Ovary (tissue), 9 donors: Measurements from ENCODE around the gene TMEM61. TPM values are rescaled to one million over a fixed set of nuclear protein-coding genes. Genes with fewer than 3 reads are reported as not detected.
A peak's percentile ranks its signal among the peaks of the same experiment; 100 is the strongest.
"Not testable (repeated sequence)": the region's sequence is repeated elsewhere in the genome, so short reads cannot be mapped to it uniquely, and the experiment has no call there.

ENCODE experiments used
- DNase-seq, 5 donors: peaks; one replicate each; pipeline ENCODE4 v3.0.0-alpha.2; 2019 to 2020
- H3K27ac ChIP-seq, 2 donors: fragments of 200-600 bp; one replicate each; pipeline versions ENCODE4 v1.5.1 to v1.8.0; 2019 to 2022
- H3K27me3 ChIP-seq: fragments of 200-600 bp; one replicate; pipeline ENCODE4 v1.8.0; 2022
- H3K36me3 ChIP-seq: fragments of 200-600 bp; sonication (generic); one replicate; pipeline ENCODE4 v1.5.1; 2019
- H3K4me1 ChIP-seq: one replicate; pipeline ENCODE4 v1.8.1; 2013; ENCODE audit warnings: mild to moderate bottlenecking, moderate library complexity; ENCODE audit not compliant: insufficient read depth
- H3K4me3 ChIP-seq: fragments of 200-600 bp; sonication (generic); one replicate; pipeline ENCODE4 v1.5.1; 2017
- H3K9me3 ChIP-seq, 2 donors: fragments of 200-600 bp in 1 of 2; sonication (generic) in 1 of 2; one replicate each; pipeline versions ENCODE4 v1.5.1 to v1.8.1; 2013 to 2019; ENCODE audit warnings: mild to moderate bottlenecking in 1 of 2, moderate library complexity in 1 of 2
- CTCF ChIP-seq, 3 donors: fragments of 450-650 bp in 2 of 3; fragments of 200-600 bp in 1 of 3; IDR thresholded peaks; one replicate each; pipeline versions ENCODE4 v1.5.1 to v1.8.0; 2016 to 2022; ENCODE audit warnings: antibody characterized with exemption in 3 of 3, mild to moderate bottlenecking in 1 of 3
- EP300 ChIP-seq: sonication (generic); formaldehyde crosslinking; IDR thresholded peaks from one replicate; pipeline ENCODE4 v1.6.1; 2017; ENCODE audit warnings: antibody characterized with exemption
- POLR2A ChIP-seq: fragments of 450-650 bp; IDR thresholded peaks from one replicate; pipeline ENCODE4 v1.6.1; 2017; ENCODE audit warnings: antibody characterized with exemption, mild to moderate bottlenecking, moderate library complexity
- WGBS, 3 donors: extraction: QIAGEN DNeasy Blood & Tissue Kit in 1 of 3; methylation state at CpG; one replicate each; pipeline versions ENCODE4 v1.1.5 to v1.1.7; 2013 to 2017; 5-methylcytosine and 5-hydroxymethylcytosine counted together
- intact Hi-C, 4 donors: fragments of 100-400 bp; cut with DNase I; formaldehyde crosslinking; loops; one replicate each; pipeline versions ENCODE4 v1.11.0 to v1.15.1; 2022 to 2023
- polyA plus RNA-seq, 2 donors: library from polyadenylated mRNA; stranded (reverse); fragments of 200-250 nt in 1 of 2; fragments of 350-450 nt in 1 of 2; fragmentation: Illumina TruSeq in 1 of 2; extraction: RNeasy Lipid Tissue Mini Kit (QIAGEN cat#74804) in 1 of 2; gene quantifications; one replicate each; pipeline ENCODE4 v1.2.3, GENCODE V29; 2013 to 2014
- total RNA-seq, 7 donors: library from RNA; depleted of rRNA in 2 of 7; stranded (reverse); fragments of >200 nt in 2 of 7; fragmentation: NEBNext Ultra II Directional in 3 of 7; extraction: Animal tissue kit (Norgen Biotek cat#: 25700) in 3 of 7; gene quantifications; one replicate each; pipeline versions ENCODE4 v1.1.0 to v1.2.4, GENCODE V29; 2016 to 2023
- donor health status: DM: no; HTN: no; CAD: no; lungs with moderate emphysema.
- donor health status: DM: no; HTN: no; CAD: no.
- donor health status: Bipolar disorder and iron deficiency.
- donor health status: DM: yes; HTN: yes; CAD: no.
- donor health status: DM: no; HTN: no; CAD: no.
- donor health status: DM: yes; HTN: yes; CAD: no.

TMEM61 gene
- total and polyA plus RNA-seq, 9 donors = 0.22 to 2.9 (median 0.61) TPM; not detected in 3

GRCh38 chr1:55015123-55015522, 34.7 kb downstream of the TMEM61 start:
- Histone ChIP-seq H3K9me3 (no peaks in the 10 kb centered on the region), H3K36me3 (no peaks in the 10 kb centered on the region), H3K4me1 (no peaks in the 10 kb centered on the region), H3K27me3 (no peaks in the 10 kb centered on the region), H3K4me3 (no peak overlapping the region), H3K27ac (no peak overlapping the region)
- 73 to 83% (median 76%) methylated on average over 5 of the region's 5 CpGs for WGBS, 3 donors
- no peak for DNase-seq
- intact Hi-C loops = no loop called here
- TF ChIP-seq EP300 (no peak), CTCF (IDR thresholded peaks at IDR 0.05) (no peak), POLR2A (no peak)

GRCh38 chr1:55015731-55016620, 35.5 kb downstream of the TMEM61 start:
- 52 to 55% (median 53%) methylated on average over 12 of the region's 12 CpGs for WGBS, 3 donors
- H3K27ac ChIP-seq = no peak overlapping the region
- intact Hi-C loops = no loop called here
- no peak for DNase-seq
- H3K36me3 ChIP-seq = no peaks in the 10 kb centered on the region
- no peak overlapping the region for H3K4me3 ChIP-seq
- TF ChIP-seq POLR2A (no peak), EP300 (no peak), CTCF (IDR thresholded peaks at IDR 0.05) (no peak)
- H3K27me3 ChIP-seq = no peaks in the 10 kb centered on the region
- H3K9me3 ChIP-seq = no peaks in the 10 kb centered on the region
- no peaks in the 10 kb centered on the region for H3K4me1 ChIP-seq

GRCh38 chr1:55018395-55018794, 38.0 kb downstream of the TMEM61 start:
- intact Hi-C loops = no loop called here
- H3K27ac ChIP-seq = no peak overlapping the region
- H3K9me3 ChIP-seq = no peaks in the 10 kb centered on the region
- WGBS, 3 donors = 63 to 76% (median 66%) methylated on average over 9 of the region's 9 CpGs
- no peak for DNase-seq
- H3K4me3 ChIP-seq = no peak overlapping the region
- no peaks in the 10 kb centered on the region for H3K4me1 ChIP-seq
- H3K36me3 ChIP-seq = no peaks in the 10 kb centered on the region
- no peak for TF ChIP-seq CTCF (IDR thresholded peaks at IDR 0.05)
- no peak for TF ChIP-seq EP300
- TF ChIP-seq POLR2A = no peak
- no peaks in the 10 kb centered on the region for H3K27me3 ChIP-seq

- H3K9me3 ChIP-seq = no peaks in the 10 kb centered on the region
- H3K27me3 ChIP-seq = no peaks in the 10 kb centered on the region
- no peak for TF ChIP-seq POLR2A
- no peak for TF ChIP-seq EP300
- TF ChIP-seq CTCF (IDR thresholded peaks at IDR 0.05) = peak in 2 of 3 donors; percentile 19
- H3K4me1 ChIP-seq = no peaks in the 10 kb centered on the region
- intact Hi-C loops = no loop called here
- peak; percentile 36 to 82 (median 56) for DNase-seq
- H3K27ac ChIP-seq = no peak overlapping the region
- no peaks in the 10 kb centered on the region for H3K36me3 ChIP-seq
- WGBS, 3 donors = 29 to 42% (median 34%) methylated on average over 15 of the region's 15 CpGs
- no peak overlapping the region for H3K4me3 ChIP-seq
Measured at GRCh38 chr1:55021942-55022546, 41.6 kb downstream of the TMEM61 start.

- H3K9me3 ChIP-seq, H3K27ac ChIP-seq, intact Hi-C loops, H3K4me1 ChIP-seq, H3K27me3 ChIP-seq, H3K4me3 ChIP-seq, DNase-seq, H3K36me3 ChIP-seq: not testable (repeated sequence)
- 65 to 68% (median 66%) methylated on average over 9 to 10 of the region's 10 CpGs for WGBS, 3 donors
Measured at GRCh38 chr1:55024163-55024562, 43.7 kb downstream of the TMEM61 start.

- H3K4me3 ChIP-seq, H3K27me3 ChIP-seq, H3K27ac ChIP-seq, H3K36me3 ChIP-seq, H3K9me3 ChIP-seq, intact Hi-C loops, H3K4me1 ChIP-seq, DNase-seq: not testable (repeated sequence)
- WGBS, 3 donors = 82 to 91% (median 86%) methylated on average over 3 of the region's 3 CpGs
Measured at GRCh38 chr1:55026682-55027081, 46.3 kb downstream of the TMEM61 start.

- H3K9me3 ChIP-seq, intact Hi-C loops: not testable (repeated sequence)
- 95 to 96% (median 96%) methylated on average over 5 of the region's 5 CpGs for WGBS, 3 donors
Measured at GRCh38 chr1:55031098-55031497, 50.7 kb downstream of the TMEM61 start.

More at GRCh38 chr1:55031098-55031497, 50.7 kb downstream of the TMEM61 start:
- H3K27ac ChIP-seq, H3K36me3 ChIP-seq, H3K4me3 ChIP-seq, DNase-seq, H3K4me1 ChIP-seq, H3K27me3 ChIP-seq: not testable (repeated sequence)
